ENCODE results near the gene CUX1.

The CUX1 gene

DNA sequence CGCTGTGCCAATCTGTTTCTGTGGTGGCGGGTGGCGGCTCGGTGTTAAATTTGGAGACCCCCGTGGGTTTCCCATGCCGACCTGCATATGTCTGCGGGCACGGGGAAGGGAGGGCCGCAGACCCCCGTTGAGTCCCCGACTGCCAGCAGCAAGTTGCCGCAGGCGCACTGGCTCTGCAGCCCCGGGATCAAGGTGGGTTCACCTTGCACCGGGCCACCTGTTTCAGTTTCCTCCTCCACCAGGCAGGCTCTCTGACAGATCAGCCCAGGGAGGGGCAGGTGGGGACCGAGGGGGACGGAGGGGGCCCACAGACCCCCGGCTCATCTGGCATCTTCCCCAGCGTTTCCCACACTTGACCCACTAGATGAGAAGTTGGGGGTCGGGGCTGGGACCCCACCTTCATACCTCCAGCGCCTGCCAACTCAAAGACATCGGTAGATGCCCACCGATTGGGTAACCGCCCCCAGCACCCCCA, 95.9 kb downstream of the CUX1 start:
- no peak overlapping the region for H3K4me3 ChIP-seq (ENCODE audit: low read depth, low read length)
- DNase-seq (ENCODE audit: low read depth, low spot score): no peak
- TF ChIP-seq, protein P1, sequence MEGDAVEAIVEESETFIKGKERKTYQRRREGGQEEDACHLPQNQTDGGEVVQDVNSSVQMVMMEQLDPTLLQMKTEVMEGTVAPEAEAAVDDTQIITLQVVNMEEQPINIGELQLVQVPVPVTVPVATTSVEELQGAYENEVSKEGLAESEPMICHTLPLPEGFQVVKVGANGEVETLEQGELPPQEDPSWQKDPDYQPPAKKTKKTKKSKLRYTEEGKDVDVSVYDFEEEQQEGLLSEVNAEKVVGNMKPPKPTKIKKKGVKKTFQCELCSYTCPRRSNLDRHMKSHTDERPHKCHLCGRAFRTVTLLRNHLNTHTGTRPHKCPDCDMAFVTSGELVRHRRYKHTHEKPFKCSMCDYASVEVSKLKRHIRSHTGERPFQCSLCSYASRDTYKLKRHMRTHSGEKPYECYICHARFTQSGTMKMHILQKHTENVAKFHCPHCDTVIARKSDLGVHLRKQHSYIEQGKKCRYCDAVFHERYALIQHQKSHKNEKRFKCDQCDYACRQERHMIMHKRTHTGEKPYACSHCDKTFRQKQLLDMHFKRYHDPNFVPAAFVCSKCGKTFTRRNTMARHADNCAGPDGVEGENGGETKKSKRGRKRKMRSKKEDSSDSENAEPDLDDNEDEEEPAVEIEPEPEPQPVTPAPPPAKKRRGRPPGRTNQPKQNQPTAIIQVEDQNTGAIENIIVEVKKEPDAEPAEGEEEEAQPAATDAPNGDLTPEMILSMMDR (IDR thresholded peaks at IDR 0.05; ENCODE audit: insufficient read depth, low read length, missing control alignments): no peak
- POLR2A ChIA-PET: no interaction called here
- CTCF ChIA-PET: no interaction called here

DNA sequence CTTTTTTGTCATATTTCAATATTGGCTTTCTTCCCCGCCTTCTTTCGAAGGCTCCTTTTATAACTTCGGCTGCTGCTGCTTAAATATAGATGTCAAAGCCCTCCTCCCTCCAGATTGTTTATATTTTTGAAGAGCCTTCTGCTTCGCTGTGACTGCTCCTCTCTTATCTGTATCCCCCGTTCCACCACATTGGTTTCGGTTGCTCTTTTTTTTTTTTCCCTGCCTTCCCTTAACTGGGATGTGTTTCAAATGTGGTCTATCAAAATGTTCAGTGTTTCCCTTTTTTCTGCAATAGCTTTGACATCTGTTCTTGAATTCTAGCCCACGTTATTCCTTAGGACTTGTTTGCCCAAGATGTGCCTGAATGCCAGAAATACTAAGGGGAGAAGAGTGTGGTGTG, 96.4 kb downstream of the CUX1 start:
- no peak for DNase-seq (ENCODE audit: low read depth, low spot score)
- H3K4me3 ChIP-seq (ENCODE audit: low read depth, low read length): no peak overlapping the region
- TF ChIP-seq, protein P1 (IDR thresholded peaks at IDR 0.05; ENCODE audit: insufficient read depth, low read length, missing control alignments): no peak
- POLR2A ChIA-PET: no interaction called here
- CTCF ChIA-PET: interaction anchor here (0.6 kb wide), 1 partner anchor 36 kb away, joined by 3 read pairs; no protein-coding TSS in a partner anchor

DNA sequence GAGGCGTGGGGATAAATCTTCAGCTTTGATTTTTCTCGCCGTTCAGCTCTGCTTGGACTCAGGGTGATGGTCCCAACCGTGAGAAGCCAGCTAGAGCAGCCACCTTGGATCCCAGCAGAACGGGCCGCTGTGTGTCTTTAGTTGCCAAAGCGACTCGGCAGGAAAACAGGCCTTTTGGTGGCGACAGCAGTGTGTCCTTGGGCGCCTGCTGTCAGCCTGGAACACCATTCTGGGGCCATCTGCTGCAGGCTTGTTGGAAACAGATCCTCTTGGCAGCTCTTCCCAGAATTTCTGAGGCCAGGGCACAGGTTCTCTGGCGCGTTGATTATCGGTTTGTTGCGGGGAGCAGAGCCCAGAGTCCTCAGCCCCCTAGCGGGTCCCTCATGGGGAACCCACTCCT, 97.6 kb downstream of the CUX1 start:
- TF ChIP-seq, protein P1 (IDR thresholded peaks at IDR 0.05; ENCODE audit: insufficient read depth, low read length, missing control alignments): no peak
- no peak overlapping the region for H3K4me3 ChIP-seq (ENCODE audit: low read depth, low read length)
- ChIA-PET POLR2A (no interaction called here), CTCF (no interaction called here)
- DNase-seq (ENCODE audit: low read depth, low spot score): no peak

DNA sequence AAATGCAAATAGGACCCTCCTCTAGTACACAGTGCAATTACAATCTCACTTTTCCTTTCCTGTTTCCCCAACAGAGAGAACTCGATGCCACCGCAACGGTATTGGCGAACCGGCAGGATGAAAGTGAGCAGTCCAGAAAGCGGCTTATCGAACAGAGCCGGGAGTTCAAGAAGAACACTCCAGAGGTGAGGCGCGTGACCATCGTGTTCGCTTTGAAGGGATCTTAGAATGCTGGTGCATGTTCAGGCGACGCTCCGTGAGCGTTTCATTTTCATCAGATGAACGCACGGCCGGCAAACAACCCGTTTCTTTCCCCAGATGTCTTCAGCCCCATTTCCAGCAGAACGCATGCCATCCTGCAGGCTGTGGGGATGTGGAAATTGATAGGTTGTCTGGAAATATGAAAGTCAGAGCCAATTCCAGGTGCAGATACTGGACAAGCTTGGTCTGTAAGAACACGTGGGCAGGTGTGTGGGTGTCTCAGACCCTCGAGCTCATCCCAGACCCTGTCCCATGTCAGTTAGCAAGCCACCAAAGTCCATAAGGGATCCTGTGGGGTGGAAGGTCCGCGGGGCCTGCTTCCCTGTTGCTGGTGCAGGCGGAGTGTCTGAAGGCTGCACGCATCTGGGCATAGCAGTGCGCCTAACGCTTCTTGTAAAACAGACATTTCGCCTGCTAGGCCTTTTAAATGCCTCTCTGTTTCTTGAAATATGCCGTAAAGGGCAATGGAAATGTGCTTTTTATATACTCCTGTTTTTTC, 98.8 kb downstream of the CUX1 start:
- TF ChIP-seq, protein P1 (IDR thresholded peaks at IDR 0.05; ENCODE audit: insufficient read depth, low read length, missing control alignments): no peak
- no peak for DNase-seq (ENCODE audit: low read depth, low spot score)
- ChIA-PET POLR2A (no interaction called here), CTCF (no interaction called here)
- H3K4me3 ChIP-seq (ENCODE audit: low read depth, low read length): no peak overlapping the region

DNA sequence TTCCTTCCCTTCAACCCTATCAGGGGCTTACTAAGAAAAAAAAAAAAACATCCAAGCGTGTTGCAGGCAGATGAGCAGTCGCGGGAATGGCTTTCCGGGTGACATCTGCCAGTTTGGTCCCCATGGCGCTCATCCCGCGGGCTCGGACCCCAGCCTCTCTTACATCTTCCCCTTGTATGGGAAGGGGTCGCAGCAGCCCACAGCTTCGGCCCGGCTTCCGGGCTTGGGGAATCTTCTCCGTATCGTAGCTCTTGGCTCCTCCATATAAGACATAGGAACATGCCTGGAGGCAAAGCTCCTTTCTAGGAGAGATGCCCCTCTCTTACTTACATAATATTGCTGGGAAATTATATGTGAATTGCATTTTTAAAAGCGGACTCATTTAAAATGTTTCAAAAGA, 99.5 kb downstream of the CUX1 start:
- H3K4me3 ChIP-seq (ENCODE audit: low read depth, low read length): no peak overlapping the region
- no peak for DNase-seq (ENCODE audit: low read depth, low spot score)
- TF ChIP-seq, protein P1 (IDR thresholded peaks at IDR 0.05; ENCODE audit: insufficient read depth, low read length, missing control alignments): no peak
- CTCF ChIA-PET: no interaction called here
- POLR2A ChIA-PET: no interaction called here

DNA sequence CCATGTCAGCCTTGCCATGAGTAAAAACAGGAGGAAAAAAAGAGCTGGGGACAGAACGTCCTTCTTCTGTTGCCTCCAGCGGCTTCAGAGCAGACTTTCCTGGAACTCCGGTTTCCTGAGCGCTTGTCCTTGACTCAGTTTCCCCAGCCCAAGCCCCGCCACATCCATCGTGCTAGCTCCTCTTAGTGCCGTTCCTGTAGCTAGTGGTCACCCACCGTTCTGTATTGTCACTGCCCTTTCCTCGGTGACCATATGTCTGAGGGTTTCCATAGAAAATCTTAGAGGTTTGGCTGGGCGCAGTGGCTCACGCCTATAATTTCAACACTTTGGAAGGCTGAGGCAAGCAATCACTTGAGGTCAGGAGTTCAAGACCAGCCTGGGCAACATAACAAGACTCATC, 100.1 kb downstream of the CUX1 start:
- TF ChIP-seq, protein P1 (IDR thresholded peaks at IDR 0.05; ENCODE audit: insufficient read depth, low read length, missing control alignments): no peak
- ChIA-PET POLR2A (no interaction called here), CTCF (no interaction called here)
- no peak for DNase-seq (ENCODE audit: low read depth, low spot score)
- no peak overlapping the region for H3K4me3 ChIP-seq (ENCODE audit: low read depth, low read length)
